ENCODE results near the gene MUC12.
A peak's percentile ranks its signal among the peaks of the same experiment; 100 is the strongest.

The MUC12 gene

DNA sequence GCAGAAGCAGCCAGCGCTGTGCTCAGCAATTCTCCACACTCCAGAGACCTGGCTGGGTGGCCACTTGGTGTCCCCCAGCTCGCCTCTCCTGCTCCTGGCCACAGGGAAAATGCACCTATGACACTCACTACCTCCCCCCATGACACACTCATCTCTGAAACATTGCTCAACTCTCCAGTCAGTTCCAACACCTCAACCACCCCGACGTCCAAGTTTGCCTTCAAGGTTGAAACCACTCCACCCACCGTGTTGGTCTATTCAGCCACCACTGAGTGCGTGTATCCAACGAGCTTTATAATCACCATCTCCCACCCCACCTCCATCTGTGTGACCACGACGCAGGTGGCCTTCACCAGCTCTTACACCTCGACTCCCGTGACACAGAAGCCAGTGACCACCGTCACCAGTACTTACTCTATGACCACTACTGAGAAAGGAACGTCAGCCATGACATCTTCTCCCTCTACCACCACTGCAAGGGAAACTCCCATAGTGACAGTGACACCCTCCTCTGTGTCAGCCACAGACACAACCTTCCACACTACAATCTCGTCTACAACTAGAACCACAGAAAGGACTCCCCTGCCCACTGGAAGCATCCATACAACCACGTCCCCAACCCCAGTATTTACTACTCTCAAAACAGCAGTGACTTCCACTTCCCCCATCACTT, 17.3 kb upstream of the MUC12 start:
- DNase-seq (ENCODE audit: insufficient read length, low spot score): no peak
- FAIRE-seq: no peak

GRCh38 chr7:100952641-100953040, 16.7 kb upstream of the MUC12 start:
- FAIRE-seq (no peak), DNase-seq (ENCODE audit: insufficient read length, low spot score) (no peak)

DNA sequence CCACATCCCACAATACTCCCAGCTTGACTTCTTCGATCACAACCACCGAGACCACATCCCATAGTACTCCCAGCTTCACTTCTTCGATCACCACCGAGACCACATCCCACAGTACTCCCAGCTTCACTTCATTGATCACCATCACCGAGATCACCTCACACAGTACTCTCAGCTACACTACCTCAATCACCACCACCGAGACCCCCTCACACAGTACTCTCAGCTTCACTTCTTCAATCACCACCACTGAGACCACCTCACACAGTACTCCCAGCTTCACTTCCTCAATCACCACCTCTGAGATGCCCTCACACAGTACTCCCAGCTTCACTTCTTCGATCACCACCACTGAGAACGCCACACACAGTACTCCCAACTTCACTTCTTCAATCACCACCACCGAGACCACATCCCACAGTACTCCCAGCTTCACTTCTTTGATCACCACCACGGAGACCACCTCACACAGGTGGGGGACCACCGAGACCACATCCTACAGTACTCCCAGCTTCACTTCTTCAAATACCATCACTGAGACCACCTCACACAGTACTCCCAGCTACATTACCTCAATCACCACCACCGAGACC, 11.4 kb upstream of the MUC12 start:
- DNase-seq (ENCODE audit: insufficient read length, low spot score) (no peak), FAIRE-seq (no peak)

GRCh38 chr7:100959894-100960293, 9.5 kb upstream of the MUC12 start:
- DNase-seq (ENCODE audit: insufficient read length, low spot score): no peak
- FAIRE-seq: no peak

DNA sequence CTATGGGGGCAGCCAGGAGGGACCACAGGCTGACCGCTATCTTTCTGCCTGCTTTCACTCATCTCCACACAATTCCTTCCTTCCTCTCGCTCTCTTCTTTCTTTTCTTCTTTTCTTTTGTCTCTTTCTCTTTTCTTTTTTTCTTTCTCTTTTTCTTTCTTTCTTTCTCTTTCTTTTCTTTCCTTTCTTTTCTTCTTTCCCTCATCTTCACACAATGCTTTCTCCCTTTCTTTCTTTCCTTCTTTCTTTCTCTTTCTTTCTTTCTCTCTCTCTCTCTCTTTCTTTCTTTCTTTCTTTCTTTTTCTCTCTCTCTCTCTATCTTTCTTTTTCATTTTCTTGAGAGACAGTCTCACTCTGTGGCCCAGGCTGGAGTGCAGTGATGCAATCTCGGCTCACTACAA, 6.8 kb upstream of the MUC12 start:
- DNase-seq (ENCODE audit: insufficient read length, low spot score) (no peak), FAIRE-seq (no peak)

DNA sequence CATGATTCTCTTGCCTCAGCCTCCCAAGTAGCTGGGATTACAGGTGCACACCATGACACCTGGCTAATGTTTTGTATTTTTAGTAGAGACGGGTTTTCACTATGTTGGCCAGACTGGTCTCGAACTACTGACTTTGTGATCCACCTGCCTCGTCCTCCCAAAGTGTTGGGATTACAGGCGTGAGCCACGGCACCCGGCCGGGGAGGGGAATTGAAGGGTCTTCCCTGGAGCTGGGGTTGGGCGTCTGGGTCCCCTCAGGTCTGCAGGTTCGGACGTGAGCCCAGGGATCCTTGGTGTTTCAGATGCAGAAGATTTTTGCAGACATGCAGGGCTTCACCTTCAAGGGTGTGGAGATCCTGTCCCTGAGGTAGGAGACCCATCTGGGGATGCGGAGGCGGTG, 6.0 kb upstream of the MUC12 start:
- DNase-seq (ENCODE audit: insufficient read length, low spot score) (no peak), FAIRE-seq (no peak)

- FAIRE-seq: no peak
- no peak for DNase-seq (ENCODE audit: insufficient read length, low spot score)
These were observed 5.5 kb upstream of the MUC12 start for GRCh38 chr7:100963874-100964273.

DNA sequence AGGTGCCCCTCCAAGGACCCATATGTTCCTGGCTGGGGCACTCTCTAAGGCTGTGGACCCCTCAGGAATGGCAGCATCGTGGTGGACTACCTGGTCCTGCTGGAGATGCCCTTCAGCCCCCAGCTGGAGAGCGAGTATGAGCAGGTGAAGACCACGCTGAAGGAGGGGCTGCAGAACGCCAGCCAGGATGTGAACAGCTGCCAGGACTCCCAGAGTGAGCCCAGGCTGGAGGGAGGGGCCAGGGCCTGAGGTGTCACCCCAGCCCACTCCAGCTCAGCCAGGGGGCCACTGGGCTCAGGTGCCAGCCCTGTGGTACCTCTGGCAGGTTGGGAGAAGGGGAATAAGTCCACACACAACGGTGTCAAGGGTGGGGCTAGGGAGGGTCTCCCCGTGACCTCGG, 4.7 kb upstream of the MUC12 start:
- DNase-seq (ENCODE audit: insufficient read length, low spot score): no peak
- FAIRE-seq: no peak

DNA sequence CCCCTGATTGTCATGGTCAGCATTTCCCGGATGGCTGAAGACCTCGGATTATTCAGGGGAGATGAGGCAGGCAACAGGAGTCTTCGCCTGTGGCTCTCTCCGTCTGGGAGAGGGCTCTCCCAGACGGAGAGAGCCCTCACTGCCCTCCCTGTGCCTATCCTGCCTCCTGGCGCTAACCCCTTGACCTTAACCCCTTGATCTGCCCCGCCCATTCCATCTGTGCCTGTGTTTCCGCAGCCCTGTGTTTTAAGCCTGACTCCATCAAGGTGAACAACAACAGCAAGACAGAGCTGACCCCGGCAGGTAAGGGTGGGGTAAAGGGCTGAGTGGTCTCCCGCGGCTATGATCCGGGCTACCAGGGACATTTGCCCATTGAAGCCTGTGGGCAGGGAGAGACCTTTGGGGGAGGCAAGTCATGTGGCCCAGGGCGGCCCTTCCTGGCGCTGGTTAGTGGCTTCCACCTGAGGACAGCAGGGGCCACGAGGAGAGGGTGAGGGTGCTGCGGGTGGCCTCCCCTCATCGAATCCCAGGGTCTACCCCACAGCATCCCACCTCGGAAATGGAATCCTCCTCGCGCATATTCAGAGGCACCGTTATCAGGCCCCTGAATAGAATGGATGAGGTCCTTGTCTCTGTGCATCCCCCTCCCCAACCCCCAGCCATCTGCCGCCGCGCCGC, 4.2 kb upstream of the MUC12 start:
- FAIRE-seq (no peak), DNase-seq (ENCODE audit: insufficient read length, low spot score) (no peak)

DNA sequence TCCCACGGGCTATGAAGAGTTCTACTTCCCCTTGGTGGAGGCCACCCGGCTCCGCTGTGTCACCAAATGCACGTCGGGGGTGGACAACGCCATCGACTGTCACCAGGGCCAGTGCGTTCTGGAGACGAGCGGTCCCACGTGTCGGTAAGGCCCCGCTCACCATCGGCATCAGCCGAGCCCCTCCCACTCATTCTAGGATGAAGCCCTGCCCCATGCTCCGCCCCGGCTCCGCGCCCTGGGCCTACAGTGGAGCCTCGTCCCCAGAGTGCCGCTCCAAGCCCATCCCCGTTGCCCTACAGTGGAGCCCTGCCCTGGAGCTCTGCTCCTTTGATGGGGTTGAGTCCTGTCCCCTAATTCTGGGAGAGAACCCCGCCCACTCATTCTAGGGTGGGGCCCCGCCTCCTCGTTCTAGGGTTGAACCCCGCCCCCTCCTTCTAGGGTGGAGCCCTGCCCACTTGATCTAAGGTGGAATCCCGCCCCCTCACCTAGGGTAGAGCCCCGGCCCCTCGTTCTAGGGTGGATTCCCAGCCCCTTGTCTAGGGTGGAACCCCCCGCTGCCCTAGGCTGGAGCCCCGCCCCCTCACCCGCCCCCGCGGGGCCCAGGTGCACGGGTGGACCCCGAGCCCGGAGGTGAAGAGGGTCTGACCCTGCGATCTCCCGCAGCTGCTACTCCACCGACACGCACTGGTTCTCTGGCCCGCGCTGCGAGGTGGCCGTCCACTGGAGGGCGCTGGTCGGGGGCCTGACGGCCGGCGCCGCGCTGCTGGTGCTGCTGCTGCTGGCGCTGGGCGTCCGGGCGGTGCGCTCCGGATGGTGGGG, 3.4 kb upstream of the MUC12 start:
- DNase-seq (ENCODE audit: insufficient read length, low spot score) (peak; percentile 94), FAIRE-seq (no peak)

DNA sequence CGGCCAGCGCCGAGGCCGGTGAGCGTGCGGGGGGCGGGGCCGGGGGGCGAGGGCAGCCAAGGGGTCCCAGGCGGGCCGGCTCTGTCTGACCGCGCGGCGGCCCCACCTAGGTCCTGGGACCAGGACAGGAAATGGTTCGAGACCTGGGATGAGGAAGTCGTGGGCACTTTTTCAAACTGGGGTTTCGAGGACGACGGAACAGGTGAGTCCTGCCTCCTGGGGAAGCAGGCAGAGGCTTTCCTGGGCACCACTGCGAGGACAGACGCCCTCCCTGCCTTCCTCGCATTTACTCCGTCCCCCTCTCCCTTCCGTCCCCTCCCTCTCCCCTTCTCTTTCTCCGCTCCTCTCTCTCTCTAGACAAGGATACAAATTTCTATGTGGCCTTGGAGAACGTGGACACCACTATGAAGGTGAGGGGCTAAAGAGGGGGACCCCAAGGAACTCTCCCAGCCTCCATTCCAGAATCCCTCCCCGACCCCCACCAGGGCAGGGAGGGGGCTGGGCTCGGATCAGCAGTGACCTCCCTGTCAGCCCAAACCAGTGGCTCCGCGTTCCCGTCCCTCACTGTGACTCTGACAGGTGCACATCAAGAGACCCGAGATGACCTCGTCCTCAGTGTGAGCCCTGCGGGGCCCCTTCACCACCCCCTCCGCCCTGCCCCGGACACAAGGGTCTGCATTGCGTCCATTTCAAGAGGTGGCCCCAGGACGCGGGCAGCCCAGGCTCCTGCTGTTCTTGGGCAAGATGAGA, 2.6 kb upstream of the MUC12 start:
- FAIRE-seq: no peak
- DNase-seq (ENCODE audit: insufficient read length, low spot score): no peak

DNA sequence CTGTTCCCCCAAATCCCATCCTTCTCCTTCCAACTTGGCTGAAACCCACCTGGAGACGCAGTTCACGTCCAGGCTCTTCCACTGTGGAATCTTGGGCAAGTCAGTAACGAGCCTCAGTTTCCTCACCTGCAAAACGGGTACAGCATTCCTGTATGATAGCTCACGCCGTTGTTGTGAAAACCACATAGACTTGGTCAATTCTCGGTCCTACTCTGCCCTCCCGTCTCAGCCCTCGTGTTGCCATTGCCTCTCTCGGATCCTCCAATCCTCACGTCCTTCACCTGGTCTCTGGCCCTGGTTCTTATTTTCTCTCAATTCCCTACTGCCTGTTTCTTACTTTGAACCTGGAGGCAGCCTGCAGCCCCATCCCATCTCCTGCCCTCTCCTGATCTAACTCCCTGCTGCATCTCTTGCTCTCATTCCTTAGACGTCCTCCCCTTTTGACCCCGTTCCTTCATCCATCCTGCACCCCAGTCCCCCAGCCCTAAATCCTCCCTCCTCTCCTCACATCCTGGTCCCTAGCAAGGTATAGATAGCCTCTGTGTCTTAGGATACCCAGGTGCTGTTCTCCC, 2.0 kb upstream of the MUC12 start:
- FAIRE-seq (no peak), DNase-seq (ENCODE audit: insufficient read length, low spot score) (no peak)

DNA sequence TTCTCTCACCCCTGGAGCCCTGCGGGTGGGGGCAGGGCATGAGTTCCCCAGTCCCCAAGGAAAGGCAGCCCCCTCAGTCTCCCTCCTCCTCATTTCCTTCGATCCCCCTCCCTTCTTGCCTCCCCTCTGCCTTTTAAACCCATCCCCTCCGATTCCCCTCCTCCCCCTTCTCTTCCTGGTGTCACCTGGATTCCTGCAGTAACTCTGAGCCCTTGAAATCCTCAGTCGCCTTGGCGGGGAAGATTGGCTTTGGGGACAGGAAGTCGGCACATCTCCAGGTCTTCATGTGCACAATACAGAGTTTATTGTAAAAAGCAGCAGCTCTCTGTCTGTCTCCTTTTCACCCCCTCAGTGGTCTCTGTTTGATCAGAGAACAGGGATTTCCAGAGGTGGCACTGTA, 1.3 kb upstream of the MUC12 start:
- no peak for DNase-seq (ENCODE audit: insufficient read length, low spot score)
- FAIRE-seq: no peak

- FAIRE-seq: no peak
- DNase-seq (ENCODE audit: insufficient read length, low spot score): no peak
These were observed 715 bp upstream of the MUC12 start for GRCh38 chr7:100968650-100969049.

DNA sequence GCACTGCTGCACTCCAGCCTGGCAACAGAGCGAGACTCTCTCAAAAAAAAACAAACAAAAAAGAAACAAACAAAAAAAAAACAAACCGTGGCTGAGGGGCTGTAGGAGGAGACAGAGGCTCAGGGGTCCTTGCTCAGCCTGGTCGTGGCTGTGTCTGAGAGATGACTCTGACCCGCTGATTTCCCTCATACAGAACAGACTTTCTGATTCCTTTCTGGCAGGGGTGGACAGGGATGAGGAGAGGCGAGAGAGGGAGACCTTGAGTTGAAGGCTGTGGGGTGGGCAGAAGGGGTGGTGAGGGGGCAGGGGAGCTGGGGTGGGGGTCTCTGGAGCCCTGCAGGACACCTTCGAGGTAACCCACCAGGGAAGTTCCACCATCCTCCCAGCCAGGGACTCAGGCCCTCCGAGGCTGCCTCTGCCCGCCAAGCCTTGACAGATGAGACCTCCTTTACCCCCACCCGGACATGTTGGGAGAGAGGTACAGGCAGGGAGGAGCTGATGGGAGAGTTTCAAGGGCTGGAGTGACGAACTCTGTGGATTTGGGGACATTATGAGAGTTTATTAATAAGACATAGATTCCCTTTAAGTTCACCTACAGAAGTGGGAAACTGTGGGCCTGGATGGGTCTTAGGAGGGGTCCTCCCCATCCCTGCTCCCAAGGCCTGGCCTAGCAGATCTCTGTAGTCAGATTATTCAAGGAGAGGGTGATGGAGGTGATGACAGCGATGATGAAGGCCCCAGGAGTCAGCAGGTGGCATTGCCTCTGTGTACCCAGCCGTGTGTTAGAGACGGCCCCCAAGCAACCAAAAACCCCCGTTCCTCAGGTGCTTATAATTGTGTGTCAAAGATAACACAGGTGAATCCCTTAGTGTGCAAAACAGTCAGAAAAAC, 2.0 kb downstream of the MUC12 start:
- FAIRE-seq (no peak), DNase-seq (ENCODE audit: insufficient read length, low spot score) (no peak)

DNA sequence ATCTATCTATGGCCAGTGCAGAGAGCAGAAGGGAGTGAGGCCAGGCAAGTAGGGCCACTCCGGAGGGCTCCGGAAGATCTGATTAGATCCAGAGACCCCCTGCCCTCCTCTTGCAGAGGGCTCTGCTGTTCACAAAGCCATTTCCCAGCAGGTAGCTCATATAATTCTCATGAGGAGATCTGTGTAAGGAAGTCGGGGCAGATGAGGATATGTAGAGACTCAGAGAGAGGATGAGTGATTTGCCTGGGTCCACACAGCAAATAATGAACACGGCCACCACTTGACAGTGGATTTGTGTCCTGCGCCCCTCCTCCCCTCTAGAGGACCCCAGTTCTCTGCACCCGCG, 2.6 kb downstream of the MUC12 start:
- DNase-seq (ENCODE audit: insufficient read length, low spot score) (no peak), FAIRE-seq (no peak)

DNA sequence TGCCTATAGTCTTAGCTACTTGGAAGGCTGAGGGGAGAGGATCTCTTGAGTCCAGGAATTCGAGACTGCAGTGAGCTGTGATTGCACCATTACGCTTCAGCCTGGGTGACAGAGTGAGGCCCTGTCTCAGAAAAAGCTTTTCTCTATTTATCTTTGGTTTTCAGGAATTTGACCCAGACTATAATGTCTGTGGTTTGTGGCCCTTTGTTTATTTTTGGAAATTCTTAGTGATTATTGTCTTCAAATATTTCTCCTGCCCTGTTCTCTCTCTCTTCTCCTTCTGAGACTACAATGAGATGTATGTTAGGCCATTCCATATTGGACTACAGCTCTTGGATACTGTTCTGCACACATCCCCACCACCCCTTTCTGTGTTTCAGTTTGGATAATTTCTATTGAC, 4.7 kb downstream of the MUC12 start:
- DNase-seq (ENCODE audit: insufficient read length, low spot score) (no peak), FAIRE-seq (no peak)

DNA sequence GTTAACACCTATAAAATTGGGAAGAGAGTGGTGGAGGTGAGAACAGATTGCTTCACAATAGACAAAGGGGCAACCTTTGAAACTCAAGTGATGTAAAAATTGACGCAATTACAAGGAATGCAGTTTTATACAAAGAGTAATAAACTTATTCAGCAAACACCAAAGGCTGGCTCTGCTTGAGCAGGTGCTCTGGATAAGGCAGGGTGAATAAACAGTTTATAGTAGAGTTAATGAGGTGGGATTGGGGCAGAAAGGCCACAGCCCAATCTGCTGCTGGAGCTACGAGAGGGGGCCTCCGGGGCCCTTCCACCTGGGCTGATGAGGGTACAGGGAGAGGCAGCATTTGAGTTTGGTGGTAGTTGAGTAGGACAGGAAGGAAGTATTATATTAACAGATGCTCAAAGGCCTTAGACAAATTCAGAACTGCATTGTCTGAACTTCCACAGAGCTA, 6.0 kb downstream of the MUC12 start:
- no peak for FAIRE-seq
- DNase-seq (ENCODE audit: insufficient read length, low spot score): no peak

- DNase-seq (ENCODE audit: insufficient read length, low spot score) (no peak), FAIRE-seq (no peak)
These were observed 8.9 kb downstream of the MUC12 start for GRCh38 chr7:100978300-100978699.

Measured in GM19239 (cell line).